ENCODE data around the gene CAPNS1. TPM values are rescaled to one million over a fixed set of nuclear protein-coding genes. Genes with fewer than 3 reads are reported as not detected.
"Not testable (repeated sequence)": the region's sequence is repeated elsewhere in the genome, so short reads cannot be mapped to it uniquely, and the experiment has no call there.

The CAPNS1 gene
- total and polyA plus RNA-seq, 9 of the 15 experiments (the other 6 are each of a cell fraction or from before 2014, with no cell fraction given) = 77.9 to 576 (median 258) TPM

GRCh38 chr19:36172852-36173251 is 33.0 kb downstream of the CAPNS1 start:
- Histone ChIP-seq H3K4me3 (no peak overlapping the region), H2AFZ (ENCODE audit: low read depth, low read length) (no peak overlapping the region), H3K4me2 (ENCODE audit: insufficient read depth, low read length) (no peak overlapping the region), H3K9me1 (ENCODE audit: control insufficient read depth, insufficient read depth, low read length) (no peaks in the 10 kb centered on the region), H3K79me2 (ENCODE audit: control insufficient read depth, insufficient read depth, low read length) (no peaks in the 10 kb centered on the region), H3K4me1 (replicated peaks in 1 of 2; ENCODE audit: control insufficient read depth in 2 of 2, insufficient read depth in 2 of 2, low read length in 2 of 2) (no peaks in the 10 kb centered on the region; a peak in 2 of 5 replicates), H3K36me3 (ENCODE audit: control insufficient read depth, insufficient read depth, low read length) (no peaks in the 10 kb centered on the region), H3K9me3 (replicated peaks; ENCODE audit: control insufficient read depth, insufficient read depth, low read depth, low read length) (no peaks in the 10 kb centered on the region), H3K27me3 (ENCODE audit: control insufficient read depth in 2 of 2, insufficient read depth in 2 of 2, low read length in 2 of 2) (no peaks in the 10 kb centered on the region), H3K27ac (ENCODE audit: extremely low read depth, low read depth, low read length) (no peak overlapping the region), H3K9ac (ENCODE audit: insufficient read depth in 1 of 2, low read depth in 2 of 2, low read length in 2 of 2) (no peak overlapping the region), H4K20me1 (replicated peaks; ENCODE audit: control insufficient read depth, insufficient read depth, low read length) (no peaks in the 10 kb centered on the region)
- intact Hi-C loops (cut with micrococcal nuclease) = loop anchor here (5.0 kb wide), 1 partner anchor 111 kb away; no protein-coding TSS in a partner anchor
- in situ Hi-C loops (cut with MboI) = loop anchor here (5.0 kb wide), 2 partner anchors 46 to 111 kb away; no protein-coding TSS in a partner anchor
- 20% methylated on average over 5 of the region's 5 CpGs for WGBS (ENCODE audit: insufficient coverage, low coverage, missing lambda C conversion rate)
- CTCF ChIA-PET (ENCODE audit: low intra/inter-chr PET ratio) = interaction anchor here (4.6 kb wide), 1 partner anchor 46 kb away, joined by 49 read pairs; no protein-coding TSS in a partner anchor
- FAIRE-seq (no peak), ATAC-seq (no peak), DNase-seq (ENCODE audit: extremely low read depth in 1 of 4, low spot score in 3 of 4) (no peak)
- POLR2A ChIA-PET = interaction anchor here (0.6 kb wide), 2 partner anchors 37 to 316 kb away, joined by 3 read pairs; partner anchors contain the start of gene ZNF566
- TF ChIP-seq SIRT6 (IDR thresholded peaks at IDR 0.05; ENCODE audit: low read depth, low read length) = no peak
- no TSS peak for BruUV-seq (replicated peaks)

- H3K27me3 ChIP-seq (ENCODE audit: control insufficient read depth in 2 of 2, insufficient read depth in 2 of 2, low read length in 2 of 2); CTCF ChIA-PET (ENCODE audit: low intra/inter-chr PET ratio); H3K9me3 ChIP-seq (replicated peaks; ENCODE audit: control insufficient read depth, insufficient read depth, low read depth, low read length); BruUV-seq (replicated peaks); H3K9ac ChIP-seq (ENCODE audit: insufficient read depth in 1 of 2, low read depth in 2 of 2, low read length in 2 of 2); H4K20me1 ChIP-seq (replicated peaks; ENCODE audit: control insufficient read depth, insufficient read depth, low read length); H3K36me3 ChIP-seq (ENCODE audit: control insufficient read depth, insufficient read depth, low read length); H3K9me1 ChIP-seq (ENCODE audit: control insufficient read depth, insufficient read depth, low read length); H3K4me2 ChIP-seq (ENCODE audit: insufficient read depth, low read length); ATAC-seq; DNase-seq (ENCODE audit: extremely low read depth in 1 of 4, low spot score in 3 of 4); H3K79me2 ChIP-seq (ENCODE audit: control insufficient read depth, insufficient read depth, low read length); H3K27ac ChIP-seq (ENCODE audit: extremely low read depth, low read depth, low read length); H3K4me3 ChIP-seq; H2AFZ ChIP-seq (ENCODE audit: low read depth, low read length); FAIRE-seq; H3K4me1 ChIP-seq (replicated peaks in 1 of 2; ENCODE audit: control insufficient read depth in 2 of 2, insufficient read depth in 2 of 2, low read length in 2 of 2): not testable (repeated sequence)
- 21% methylated on average over 7 of the region's 8 CpGs for WGBS (ENCODE audit: insufficient coverage, low coverage, missing lambda C conversion rate)
- in situ Hi-C loops (cut with MboI) = loop anchor here (5.0 kb wide), 2 partner anchors 47 to 112 kb away; no protein-coding TSS in a partner anchor
- intact Hi-C loops (cut with micrococcal nuclease) = loop anchor here (5.0 kb wide), 1 partner anchor 112 kb away; no protein-coding TSS in a partner anchor
- POLR2A ChIA-PET = interaction anchor here (0.8 to 0.9 kb wide), 2 partner anchors 8 to 9 kb away, joined by 3 read pairs; no protein-coding TSS in a partner anchor
Measured at GRCh38 chr19:36173846-36174245, 34.0 kb downstream of the CAPNS1 start.

GRCh38 chr19:36179077-36179476 is 39.2 kb downstream of the CAPNS1 start:
- H4K20me1 ChIP-seq (replicated peaks; ENCODE audit: control insufficient read depth, insufficient read depth, low read length); H2AFZ ChIP-seq (ENCODE audit: low read depth, low read length); H3K9ac ChIP-seq (ENCODE audit: insufficient read depth in 1 of 2, low read depth in 2 of 2, low read length in 2 of 2); H3K4me3 ChIP-seq; intact Hi-C loops (cut with micrococcal nuclease); H3K4me2 ChIP-seq (ENCODE audit: insufficient read depth, low read length); H3K9me3 ChIP-seq (replicated peaks; ENCODE audit: control insufficient read depth, insufficient read depth, low read depth, low read length); DNase-seq (ENCODE audit: extremely low read depth in 1 of 4, low spot score in 3 of 4); POLR2A ChIA-PET; H3K79me2 ChIP-seq (ENCODE audit: control insufficient read depth, insufficient read depth, low read length); H3K27me3 ChIP-seq (ENCODE audit: control insufficient read depth in 2 of 2, insufficient read depth in 2 of 2, low read length in 2 of 2); FAIRE-seq; H3K4me1 ChIP-seq (replicated peaks in 1 of 2; ENCODE audit: control insufficient read depth in 2 of 2, insufficient read depth in 2 of 2, low read length in 2 of 2); CTCF ChIA-PET (ENCODE audit: low intra/inter-chr PET ratio); H3K9me1 ChIP-seq (ENCODE audit: control insufficient read depth, insufficient read depth, low read length); H3K27ac ChIP-seq (ENCODE audit: extremely low read depth, low read depth, low read length); BruUV-seq (replicated peaks); in situ Hi-C loops (cut with MboI); ATAC-seq; H3K36me3 ChIP-seq (ENCODE audit: control insufficient read depth, insufficient read depth, low read length): not testable (repeated sequence)
- 12% methylated on average over 2 of the region's 2 CpGs for WGBS (ENCODE audit: insufficient coverage, low coverage, missing lambda C conversion rate)

All from K562 (cell line).